K562 (cell line): ENCODE measurements around the gene AHCYL1. TPM values are rescaled to one million over a fixed set of nuclear protein-coding genes. Genes with fewer than 3 reads are reported as not detected.

Experiments
- CHD4 ChIP-seq: fragments of 200-600 bp; sonication (generic); IDR thresholded peaks from 3 replicates; pipeline ENCODE4 v1.6.1; 2012; ENCODE audit warnings: low read depth, mild to moderate bottlenecking, mixed read lengths, low read length, inconsistent platforms; ENCODE audit not compliant: insufficient read depth, insufficient replicate concordance, poor library complexity, severe bottlenecking
- CTBP1 ChIP-seq: fragments of 450-650 bp; IDR thresholded peaks from 2 replicates; pipeline ENCODE4 v1.6.1; 2016; ENCODE audit warnings: borderline replicate concordance
- GATA2 ChIP-seq: sonication (generic); formaldehyde crosslinking; IDR thresholded peaks from 2 replicates; pipeline ENCODE4 v1.4.0; 2020; ENCODE audit warnings: mild to moderate bottlenecking, missing genetic modification reagents
- RFX7 ChIP-seq: fragments of 250-450 bp; sonication (Bioruptor Pico); IDR thresholded peaks from 2 replicates; pipeline ENCODE4 v1.5.1; 2021; ENCODE audit warnings: mild to moderate bottlenecking
- SRSF7 ChIP-seq: fragments of 200-400 bp; formaldehyde crosslinking; optimal IDR thresholded peaks from 2 replicates; pipeline ENCODE3; 2017; ENCODE audit warnings: mild to moderate bottlenecking, low read depth, low read length
- ZNF584 ChIP-seq: fragments of 200-800 bp; sonication (Bioruptor generic); IDR thresholded peaks from 2 replicates; pipeline ENCODE4 v1.6.1; 2016; ENCODE audit warnings: low read depth, mild to moderate bottlenecking, missing genetic modification characterization, missing compliant biosample characterization
- ZNF589 ChIP-seq: fragments of 200-800 bp; sonication (Bioruptor generic); IDR thresholded peaks from 2 replicates; pipeline ENCODE4 v1.6.1; 2016; ENCODE audit warnings: low read depth, missing genetic modification characterization, missing compliant biosample characterization
- polyA plus RNA-seq, 8 experiments: library from polyadenylated mRNA; depleted of rRNA in 4 of 8; stranded (reverse) in 5 of 8; unstranded in 3 of 8; fragments of >200 nt; fragmentation: Nextera tagmentation in 2 of 8; fragmentation: Illumina TruSeq in 1 of 8; extraction: Ambion mirVana in 2 of 8; extraction: Trizol in 1 of 8; gene quantifications; 2 replicates each; pipeline versions ENCODE4 v1.2.1 to v1.2.3, GENCODE V29; 2011 to 2014; ENCODE audit warnings: inconsistent platforms in 1 of 8, missing spikeins in 1 of 8
- total RNA-seq, 7 experiments: library from RNA; depleted of rRNA in 6 of 7; stranded (reverse); fragments of >200 nt in 6 of 7; fragmentation: Illumina TruSeq in 2 of 7; extraction: Trizol in 2 of 7; gene quantifications; 2 replicates each; pipeline versions ENCODE4 v1.2.1 to v1.2.3, GENCODE V29; 2011 to 2021; ENCODE audit warnings: low replicate concordance in 1 of 7
- TF ChIP-seq, protein P1 (sequence below): fragments of 450-650 bp; IDR thresholded peaks from 2 replicates; pipeline ENCODE4 v1.6.1; 2016; ENCODE audit warnings: mild to moderate bottlenecking, moderate library complexity
- TF ChIP-seq, protein P2 (sequence below): sonication (generic); formaldehyde crosslinking; IDR thresholded peaks from 2 replicates; pipeline ENCODE4 v1.9.0; 2022; ENCODE audit warnings: mild to moderate bottlenecking, missing genetic modification reagents
- TF ChIP-seq, protein P3 (sequence below): sonication (generic); formaldehyde crosslinking; IDR thresholded peaks from 2 replicates; pipeline ENCODE4 v1.4.0; 2020; ENCODE audit warnings: mild to moderate bottlenecking, missing genetic modification reagents

Gene AHCYL1
- total and polyA plus RNA-seq, 9 of the 15 experiments (the other 6 are each of a cell fraction or from before 2014, with no cell fraction given): 27.3 to 118 (median 44.5) TPM

DNA sequence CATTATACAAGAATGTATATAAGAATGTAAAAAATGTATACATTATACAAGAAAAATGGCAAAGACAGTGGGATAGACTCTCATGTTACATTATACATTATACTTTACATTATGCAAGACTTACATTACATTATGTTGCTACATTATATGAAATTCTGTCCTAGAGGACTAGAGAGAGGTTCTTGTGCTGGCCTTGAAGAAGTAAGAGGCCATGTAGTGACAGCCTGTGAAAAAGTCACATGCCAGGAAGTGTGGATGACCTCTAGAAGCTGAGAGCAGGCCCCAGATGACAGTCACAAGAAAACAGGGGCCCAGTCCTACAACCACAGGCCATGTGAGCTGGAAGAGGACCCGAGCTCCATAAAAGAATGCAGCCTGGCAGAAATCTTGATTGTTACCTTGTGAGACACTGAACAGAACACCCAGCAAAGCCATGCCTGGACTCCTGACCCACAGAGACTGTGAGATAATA lies 30.5 kb upstream of the AHCYL1 start (continued):
- TF ChIP-seq, protein P1, sequence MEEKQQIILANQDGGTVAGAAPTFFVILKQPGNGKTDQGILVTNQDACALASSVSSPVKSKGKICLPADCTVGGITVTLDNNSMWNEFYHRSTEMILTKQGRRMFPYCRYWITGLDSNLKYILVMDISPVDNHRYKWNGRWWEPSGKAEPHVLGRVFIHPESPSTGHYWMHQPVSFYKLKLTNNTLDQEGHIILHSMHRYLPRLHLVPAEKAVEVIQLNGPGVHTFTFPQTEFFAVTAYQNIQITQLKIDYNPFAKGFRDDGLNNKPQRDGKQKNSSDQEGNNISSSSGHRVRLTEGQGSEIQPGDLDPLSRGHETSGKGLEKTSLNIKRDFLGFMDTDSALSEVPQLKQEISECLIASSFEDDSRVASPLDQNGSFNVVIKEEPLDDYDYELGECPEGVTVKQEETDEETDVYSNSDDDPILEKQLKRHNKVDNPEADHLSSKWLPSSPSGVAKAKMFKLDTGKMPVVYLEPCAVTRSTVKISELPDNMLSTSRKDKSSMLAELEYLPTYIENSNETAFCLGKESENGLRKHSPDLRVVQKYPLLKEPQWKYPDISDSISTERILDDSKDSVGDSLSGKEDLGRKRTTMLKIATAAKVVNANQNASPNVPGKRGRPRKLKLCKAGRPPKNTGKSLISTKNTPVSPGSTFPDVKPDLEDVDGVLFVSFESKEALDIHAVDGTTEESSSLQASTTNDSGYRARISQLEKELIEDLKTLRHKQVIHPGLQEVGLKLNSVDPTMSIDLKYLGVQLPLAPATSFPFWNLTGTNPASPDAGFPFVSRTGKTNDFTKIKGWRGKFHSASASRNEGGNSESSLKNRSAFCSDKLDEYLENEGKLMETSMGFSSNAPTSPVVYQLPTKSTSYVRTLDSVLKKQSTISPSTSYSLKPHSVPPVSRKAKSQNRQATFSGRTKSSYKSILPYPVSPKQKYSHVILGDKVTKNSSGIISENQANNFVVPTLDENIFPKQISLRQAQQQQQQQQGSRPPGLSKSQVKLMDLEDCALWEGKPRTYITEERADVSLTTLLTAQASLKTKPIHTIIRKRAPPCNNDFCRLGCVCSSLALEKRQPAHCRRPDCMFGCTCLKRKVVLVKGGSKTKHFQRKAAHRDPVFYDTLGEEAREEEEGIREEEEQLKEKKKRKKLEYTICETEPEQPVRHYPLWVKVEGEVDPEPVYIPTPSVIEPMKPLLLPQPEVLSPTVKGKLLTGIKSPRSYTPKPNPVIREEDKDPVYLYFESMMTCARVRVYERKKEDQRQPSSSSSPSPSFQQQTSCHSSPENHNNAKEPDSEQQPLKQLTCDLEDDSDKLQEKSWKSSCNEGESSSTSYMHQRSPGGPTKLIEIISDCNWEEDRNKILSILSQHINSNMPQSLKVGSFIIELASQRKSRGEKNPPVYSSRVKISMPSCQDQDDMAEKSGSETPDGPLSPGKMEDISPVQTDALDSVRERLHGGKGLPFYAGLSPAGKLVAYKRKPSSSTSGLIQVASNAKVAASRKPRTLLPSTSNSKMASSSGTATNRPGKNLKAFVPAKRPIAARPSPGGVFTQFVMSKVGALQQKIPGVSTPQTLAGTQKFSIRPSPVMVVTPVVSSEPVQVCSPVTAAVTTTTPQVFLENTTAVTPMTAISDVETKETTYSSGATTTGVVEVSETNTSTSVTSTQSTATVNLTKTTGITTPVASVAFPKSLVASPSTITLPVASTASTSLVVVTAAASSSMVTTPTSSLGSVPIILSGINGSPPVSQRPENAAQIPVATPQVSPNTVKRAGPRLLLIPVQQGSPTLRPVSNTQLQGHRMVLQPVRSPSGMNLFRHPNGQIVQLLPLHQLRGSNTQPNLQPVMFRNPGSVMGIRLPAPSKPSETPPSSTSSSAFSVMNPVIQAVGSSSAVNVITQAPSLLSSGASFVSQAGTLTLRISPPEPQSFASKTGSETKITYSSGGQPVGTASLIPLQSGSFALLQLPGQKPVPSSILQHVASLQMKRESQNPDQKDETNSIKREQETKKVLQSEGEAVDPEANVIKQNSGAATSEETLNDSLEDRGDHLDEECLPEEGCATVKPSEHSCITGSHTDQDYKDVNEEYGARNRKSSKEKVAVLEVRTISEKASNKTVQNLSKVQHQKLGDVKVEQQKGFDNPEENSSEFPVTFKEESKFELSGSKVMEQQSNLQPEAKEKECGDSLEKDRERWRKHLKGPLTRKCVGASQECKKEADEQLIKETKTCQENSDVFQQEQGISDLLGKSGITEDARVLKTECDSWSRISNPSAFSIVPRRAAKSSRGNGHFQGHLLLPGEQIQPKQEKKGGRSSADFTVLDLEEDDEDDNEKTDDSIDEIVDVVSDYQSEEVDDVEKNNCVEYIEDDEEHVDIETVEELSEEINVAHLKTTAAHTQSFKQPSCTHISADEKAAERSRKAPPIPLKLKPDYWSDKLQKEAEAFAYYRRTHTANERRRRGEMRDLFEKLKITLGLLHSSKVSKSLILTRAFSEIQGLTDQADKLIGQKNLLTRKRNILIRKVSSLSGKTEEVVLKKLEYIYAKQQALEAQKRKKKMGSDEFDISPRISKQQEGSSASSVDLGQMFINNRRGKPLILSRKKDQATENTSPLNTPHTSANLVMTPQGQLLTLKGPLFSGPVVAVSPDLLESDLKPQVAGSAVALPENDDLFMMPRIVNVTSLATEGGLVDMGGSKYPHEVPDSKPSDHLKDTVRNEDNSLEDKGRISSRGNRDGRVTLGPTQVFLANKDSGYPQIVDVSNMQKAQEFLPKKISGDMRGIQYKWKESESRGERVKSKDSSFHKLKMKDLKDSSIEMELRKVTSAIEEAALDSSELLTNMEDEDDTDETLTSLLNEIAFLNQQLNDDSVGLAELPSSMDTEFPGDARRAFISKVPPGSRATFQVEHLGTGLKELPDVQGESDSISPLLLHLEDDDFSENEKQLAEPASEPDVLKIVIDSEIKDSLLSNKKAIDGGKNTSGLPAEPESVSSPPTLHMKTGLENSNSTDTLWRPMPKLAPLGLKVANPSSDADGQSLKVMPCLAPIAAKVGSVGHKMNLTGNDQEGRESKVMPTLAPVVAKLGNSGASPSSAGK: peak; percentile 40; the same call in 1 of the 2 replicates
- TF ChIP-seq, protein P2, sequence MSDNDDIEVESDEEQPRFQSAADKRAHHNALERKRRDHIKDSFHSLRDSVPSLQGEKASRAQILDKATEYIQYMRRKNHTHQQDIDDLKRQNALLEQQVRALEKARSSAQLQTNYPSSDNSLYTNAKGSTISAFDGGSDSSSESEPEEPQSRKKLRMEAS (CRISPR knock-in tag): no peak
- TF ChIP-seq GATA2 (CRISPR knock-in tag) (no peak), RFX7 (CRISPR knock-in tag) (no peak), ZNF589 (CRISPR knock-in tag) (0 out of 2 replicates have a peak, but pooled peaks have one; percentile 38), SRSF7 (no peak), CHD4 (no peak), CTBP1 (no peak), ZNF584 (CRISPR knock-in tag) (no peak)
- TF ChIP-seq, protein P3, sequence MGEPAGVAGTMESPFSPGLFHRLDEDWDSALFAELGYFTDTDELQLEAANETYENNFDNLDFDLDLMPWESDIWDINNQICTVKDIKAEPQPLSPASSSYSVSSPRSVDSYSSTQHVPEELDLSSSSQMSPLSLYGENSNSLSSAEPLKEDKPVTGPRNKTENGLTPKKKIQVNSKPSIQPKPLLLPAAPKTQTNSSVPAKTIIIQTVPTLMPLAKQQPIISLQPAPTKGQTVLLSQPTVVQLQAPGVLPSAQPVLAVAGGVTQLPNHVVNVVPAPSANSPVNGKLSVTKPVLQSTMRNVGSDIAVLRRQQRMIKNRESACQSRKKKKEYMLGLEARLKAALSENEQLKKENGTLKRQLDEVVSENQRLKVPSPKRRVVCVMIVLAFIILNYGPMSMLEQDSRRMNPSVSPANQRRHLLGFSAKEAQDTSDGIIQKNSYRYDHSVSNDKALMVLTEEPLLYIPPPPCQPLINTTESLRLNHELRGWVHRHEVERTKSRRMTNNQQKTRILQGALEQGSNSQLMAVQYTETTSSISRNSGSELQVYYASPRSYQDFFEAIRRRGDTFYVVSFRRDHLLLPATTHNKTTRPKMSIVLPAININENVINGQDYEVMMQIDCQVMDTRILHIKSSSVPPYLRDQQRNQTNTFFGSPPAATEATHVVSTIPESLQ (CRISPR knock-in tag): no peak
